ENCODE data around the gene SMC1B.
A peak's percentile ranks its signal among the peaks of the same experiment; 100 is the strongest.

- TF ChIP-seq, protein P1, sequence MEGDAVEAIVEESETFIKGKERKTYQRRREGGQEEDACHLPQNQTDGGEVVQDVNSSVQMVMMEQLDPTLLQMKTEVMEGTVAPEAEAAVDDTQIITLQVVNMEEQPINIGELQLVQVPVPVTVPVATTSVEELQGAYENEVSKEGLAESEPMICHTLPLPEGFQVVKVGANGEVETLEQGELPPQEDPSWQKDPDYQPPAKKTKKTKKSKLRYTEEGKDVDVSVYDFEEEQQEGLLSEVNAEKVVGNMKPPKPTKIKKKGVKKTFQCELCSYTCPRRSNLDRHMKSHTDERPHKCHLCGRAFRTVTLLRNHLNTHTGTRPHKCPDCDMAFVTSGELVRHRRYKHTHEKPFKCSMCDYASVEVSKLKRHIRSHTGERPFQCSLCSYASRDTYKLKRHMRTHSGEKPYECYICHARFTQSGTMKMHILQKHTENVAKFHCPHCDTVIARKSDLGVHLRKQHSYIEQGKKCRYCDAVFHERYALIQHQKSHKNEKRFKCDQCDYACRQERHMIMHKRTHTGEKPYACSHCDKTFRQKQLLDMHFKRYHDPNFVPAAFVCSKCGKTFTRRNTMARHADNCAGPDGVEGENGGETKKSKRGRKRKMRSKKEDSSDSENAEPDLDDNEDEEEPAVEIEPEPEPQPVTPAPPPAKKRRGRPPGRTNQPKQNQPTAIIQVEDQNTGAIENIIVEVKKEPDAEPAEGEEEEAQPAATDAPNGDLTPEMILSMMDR (IDR thresholded peaks at IDR 0.05) = peak in 1 of 5 experiments; percentile 22
- TF ChIP-seq POLR2AphosphoS5 (IDR thresholded peaks at IDR 0.05) (no peak), POLR2A (IDR thresholded peaks at IDR 0.05) (no peak), EP300 (IDR thresholded peaks at IDR 0.05; ENCODE audit: low read depth) (no peak)
Measured at GRCh38 chr22:45397806-45398205, 15.6 kb downstream of the SMC1B start.

Data from transverse colon (tissue), 4 donors.